ENCODE results near the gene ANK2. TPM values are rescaled to one million over a fixed set of nuclear protein-coding genes. Genes with fewer than 3 reads are reported as not detected.

Gene ANK2
- total RNA-seq, 1 donor: 0.94 TPM

DNA sequence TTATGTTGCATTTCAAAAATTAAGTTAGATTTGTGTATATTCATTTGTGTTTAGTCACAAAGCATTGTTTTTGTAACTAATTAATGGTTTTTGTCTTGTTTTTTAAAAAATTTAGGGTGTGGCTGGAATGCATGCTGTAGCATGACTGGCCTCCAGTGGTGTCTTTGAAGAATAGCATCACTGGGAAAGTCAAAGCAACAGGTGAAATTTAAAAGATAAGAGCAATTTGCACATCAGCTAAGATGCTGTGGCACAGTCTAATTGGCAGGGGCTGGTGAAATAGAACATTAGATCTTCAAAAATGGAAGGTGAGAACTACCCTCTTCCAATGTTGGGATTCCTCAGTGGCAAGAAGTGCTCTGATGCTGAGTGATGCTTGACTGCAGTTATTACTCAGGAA, 45.3 kb downstream of the ANK2 start:
- no peaks in the 10 kb centered on the region for H3K4me1 ChIP-seq (ENCODE audit: insufficient read depth, low read length)
- H3K4me3 ChIP-seq (ENCODE audit: low read length): no peak overlapping the region
- H3K9me3 ChIP-seq (ENCODE audit: low read depth, low read length): no peaks in the 10 kb centered on the region
- H3K27me3 ChIP-seq (ENCODE audit: insufficient read depth, low read length): no peaks in the 10 kb centered on the region

- Histone ChIP-seq H3K4me3 (ENCODE audit: low read length) (no peak overlapping the region), H3K4me1 (ENCODE audit: insufficient read depth, low read length) (no peaks in the 10 kb centered on the region), H3K9me3 (ENCODE audit: low read depth, low read length) (no peaks in the 10 kb centered on the region), H3K27me3 (ENCODE audit: insufficient read depth, low read length) (no peaks in the 10 kb centered on the region)
Observed at GRCh38 chr4:113101669-113102068, 52.2 kb downstream of the ANK2 start.

- H3K27me3 ChIP-seq (ENCODE audit: insufficient read depth, low read length): no peaks in the 10 kb centered on the region
- H3K4me3 ChIP-seq (ENCODE audit: low read length): no peak overlapping the region
- H3K9me3 ChIP-seq (ENCODE audit: low read depth, low read length): no peaks in the 10 kb centered on the region
- no peaks in the 10 kb centered on the region for H3K4me1 ChIP-seq (ENCODE audit: insufficient read depth, low read length)
Observed at GRCh38 chr4:113103556-113103955, 54.1 kb downstream of the ANK2 start.

DNA sequence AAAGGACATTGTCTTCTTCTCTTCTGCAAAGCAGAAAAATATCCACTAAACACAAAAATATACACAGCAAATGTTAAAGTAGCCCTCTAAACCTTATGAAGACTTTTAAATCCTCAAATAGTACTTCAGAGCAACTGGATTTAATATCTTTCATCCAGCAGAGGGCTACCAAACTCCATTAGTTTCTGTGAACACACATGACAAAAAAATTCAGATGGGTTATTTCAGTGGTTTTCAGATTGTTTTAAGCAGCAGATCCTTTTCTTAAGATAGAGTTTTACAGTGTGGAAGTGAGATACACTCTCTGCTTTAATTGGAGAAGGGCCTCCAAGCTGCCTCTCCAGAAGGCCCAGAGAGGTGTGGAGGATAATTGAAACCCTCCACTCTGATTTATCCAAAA, 56.7 kb downstream of the ANK2 start:
- no peak overlapping the region for H3K4me3 ChIP-seq (ENCODE audit: low read length)
- H3K9me3 ChIP-seq (ENCODE audit: low read depth, low read length): no peaks in the 10 kb centered on the region
- H3K27me3 ChIP-seq (ENCODE audit: insufficient read depth, low read length): no peaks in the 10 kb centered on the region
- H3K4me1 ChIP-seq (ENCODE audit: insufficient read depth, low read length): no peaks in the 10 kb centered on the region

DNA sequence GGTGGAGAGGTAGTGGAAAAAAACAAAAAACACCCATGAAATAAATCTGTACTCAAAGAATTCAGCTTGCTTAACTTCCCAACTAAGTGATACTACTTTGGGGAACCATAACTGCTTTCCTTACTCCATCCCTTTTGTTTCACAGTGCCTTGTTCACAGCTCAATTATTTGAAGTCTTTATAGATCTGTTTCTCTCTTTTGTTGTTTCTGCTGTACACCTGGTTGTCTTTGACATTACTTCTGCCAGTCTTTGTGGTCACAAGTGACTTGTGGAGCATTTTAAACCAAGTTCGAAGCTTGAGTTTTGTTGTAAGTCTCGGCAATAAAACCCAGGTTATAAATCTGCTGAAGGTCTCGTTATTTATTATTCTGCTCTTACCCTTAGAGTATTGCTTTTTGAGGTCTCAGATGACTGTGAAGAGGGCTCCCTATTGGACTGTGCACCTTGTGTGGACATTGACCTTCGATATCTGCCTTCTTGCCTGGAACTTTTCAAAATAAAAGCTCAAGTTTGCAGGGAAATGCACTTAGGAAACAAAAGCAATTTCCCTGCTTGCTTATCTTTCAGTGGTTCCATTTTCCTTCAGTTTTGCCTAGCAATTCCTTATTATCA, 59.8 kb downstream of the ANK2 start:
- H3K27me3 ChIP-seq (ENCODE audit: insufficient read depth, low read length): no peaks in the 10 kb centered on the region
- H3K4me1 ChIP-seq (ENCODE audit: insufficient read depth, low read length): no peaks in the 10 kb centered on the region
- no peaks in the 10 kb centered on the region for H3K9me3 ChIP-seq (ENCODE audit: low read depth, low read length)
- no peak overlapping the region for H3K4me3 ChIP-seq (ENCODE audit: low read length)

DNA sequence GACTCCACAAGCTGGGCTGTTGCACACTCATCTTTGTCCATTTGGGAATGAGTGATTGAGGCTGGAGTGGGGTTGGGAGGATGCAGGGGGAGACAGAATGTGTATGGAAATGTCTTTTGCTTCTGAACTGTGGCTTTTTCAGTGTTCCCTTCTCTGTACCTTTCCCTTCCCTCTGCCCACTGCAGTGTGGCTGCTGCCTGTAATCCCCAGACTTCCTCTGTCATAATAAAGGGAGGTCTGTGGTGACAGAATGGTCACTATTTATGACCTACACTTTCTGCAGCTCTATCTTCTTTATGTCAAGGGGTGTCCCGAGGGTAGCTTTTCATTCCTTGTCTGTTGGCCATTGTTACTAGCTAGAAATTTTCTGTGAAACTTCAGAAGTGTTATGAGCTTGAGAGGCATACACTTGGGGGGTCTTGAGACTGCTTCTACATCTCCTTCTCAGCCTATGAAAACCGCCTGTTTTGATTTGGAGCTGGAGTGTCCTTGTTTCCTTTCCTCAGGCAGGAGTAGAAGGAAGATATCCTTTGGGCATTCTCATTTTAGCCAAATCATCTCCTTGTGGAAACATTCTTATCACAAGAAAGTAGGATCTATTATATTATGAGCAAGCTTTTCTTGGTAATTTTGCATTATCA, 63.0 kb downstream of the ANK2 start:
- Histone ChIP-seq H3K27me3 (ENCODE audit: insufficient read depth, low read length) (no peaks in the 10 kb centered on the region), H3K4me1 (ENCODE audit: insufficient read depth, low read length) (no peaks in the 10 kb centered on the region), H3K9me3 (ENCODE audit: low read depth, low read length) (no peaks in the 10 kb centered on the region), H3K4me3 (ENCODE audit: low read length) (no peak overlapping the region)

- no peak overlapping the region for H3K4me3 ChIP-seq (ENCODE audit: low read length)
- no peaks in the 10 kb centered on the region for H3K27me3 ChIP-seq (ENCODE audit: insufficient read depth, low read length)
- H3K9me3 ChIP-seq (ENCODE audit: low read depth, low read length): no peaks in the 10 kb centered on the region
- H3K4me1 ChIP-seq (ENCODE audit: insufficient read depth, low read length): no peaks in the 10 kb centered on the region
Observed at GRCh38 chr4:113113151-113113550, 63.7 kb downstream of the ANK2 start.

DNA sequence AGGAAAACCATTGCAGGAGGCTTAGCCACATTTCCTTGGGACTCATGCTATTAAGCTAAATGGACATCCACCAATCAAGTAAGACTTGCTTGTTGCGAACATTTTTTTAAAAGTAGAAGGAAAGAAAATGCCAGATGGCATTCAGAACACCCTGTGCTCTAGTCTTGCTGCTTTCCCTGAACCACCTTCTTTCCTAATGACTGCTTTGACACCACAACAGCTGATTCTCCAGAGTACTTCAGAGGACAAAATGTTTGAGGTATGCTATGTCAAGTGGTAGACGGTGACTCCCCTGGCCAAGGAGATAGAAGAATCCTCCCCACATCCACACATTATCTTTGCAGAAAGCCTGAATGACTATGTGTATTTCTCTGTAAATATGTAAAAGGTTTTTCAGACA, 65.4 kb downstream of the ANK2 start:
- H3K4me3 ChIP-seq (ENCODE audit: low read length): no peak overlapping the region
- no peaks in the 10 kb centered on the region for H3K4me1 ChIP-seq (ENCODE audit: insufficient read depth, low read length)
- no peaks in the 10 kb centered on the region for H3K27me3 ChIP-seq (ENCODE audit: insufficient read depth, low read length)
- H3K9me3 ChIP-seq (ENCODE audit: low read depth, low read length): no peaks in the 10 kb centered on the region

DNA sequence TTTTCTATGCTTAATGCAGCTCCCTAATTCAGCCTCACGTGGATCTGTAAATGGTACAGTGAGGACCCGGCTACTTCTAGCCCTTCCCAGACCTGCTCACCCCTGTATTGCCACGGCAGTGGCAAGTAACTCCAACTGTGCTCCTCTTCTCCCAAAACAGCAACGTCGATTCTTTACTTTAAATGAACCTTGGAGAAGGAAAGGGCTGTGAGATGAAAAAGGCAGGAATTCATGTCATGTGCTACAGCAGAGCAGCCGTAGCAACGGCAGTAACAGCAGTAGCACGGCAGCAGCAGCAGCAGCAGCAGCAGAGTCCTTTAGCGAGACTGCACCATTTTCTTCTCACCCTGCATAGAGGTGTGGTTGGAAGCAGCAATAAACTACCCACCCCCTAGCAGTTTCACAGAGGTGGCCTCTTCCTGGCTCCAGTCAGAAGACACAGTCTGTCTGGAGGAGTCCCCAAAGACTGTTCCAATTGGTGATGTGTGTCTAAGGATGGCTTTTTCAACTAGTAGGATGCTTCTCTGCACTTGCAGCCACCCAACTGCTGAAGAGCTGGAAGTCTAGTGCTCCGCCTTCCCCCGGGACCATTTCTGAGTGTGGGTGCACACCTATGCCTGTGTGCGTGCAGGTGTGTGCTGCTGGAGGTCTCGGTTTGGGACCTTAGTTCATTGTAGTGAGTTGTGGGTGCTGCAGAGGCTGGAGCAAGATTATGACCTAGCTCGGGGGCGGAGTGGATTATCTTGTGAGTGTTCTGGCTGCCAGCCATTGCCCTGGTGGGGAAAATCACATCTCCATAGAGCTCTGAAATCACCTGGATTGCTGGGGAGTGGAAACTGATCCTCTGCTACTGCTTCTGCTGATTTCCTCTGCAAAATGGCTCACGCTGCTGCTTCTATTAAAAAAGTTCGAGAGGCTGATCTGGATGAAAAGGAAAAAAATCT, 67.2 kb downstream of the ANK2 start:
- Histone ChIP-seq H3K4me3 (ENCODE audit: low read length) (no peak overlapping the region), H3K9me3 (ENCODE audit: low read depth, low read length) (no peaks in the 10 kb centered on the region), H3K4me1 (ENCODE audit: insufficient read depth, low read length) (no peaks in the 10 kb centered on the region), H3K27me3 (ENCODE audit: insufficient read depth, low read length) (no peaks in the 10 kb centered on the region)

- Histone ChIP-seq H3K4me1 (ENCODE audit: insufficient read depth, low read length) (no peaks in the 10 kb centered on the region), H3K27me3 (ENCODE audit: insufficient read depth, low read length) (no peaks in the 10 kb centered on the region), H3K9me3 (ENCODE audit: low read depth, low read length) (no peaks in the 10 kb centered on the region), H3K4me3 (ENCODE audit: low read length) (no peak overlapping the region)
Observed at GRCh38 chr4:113117358-113117702, 67.9 kb downstream of the ANK2 start.

DNA sequence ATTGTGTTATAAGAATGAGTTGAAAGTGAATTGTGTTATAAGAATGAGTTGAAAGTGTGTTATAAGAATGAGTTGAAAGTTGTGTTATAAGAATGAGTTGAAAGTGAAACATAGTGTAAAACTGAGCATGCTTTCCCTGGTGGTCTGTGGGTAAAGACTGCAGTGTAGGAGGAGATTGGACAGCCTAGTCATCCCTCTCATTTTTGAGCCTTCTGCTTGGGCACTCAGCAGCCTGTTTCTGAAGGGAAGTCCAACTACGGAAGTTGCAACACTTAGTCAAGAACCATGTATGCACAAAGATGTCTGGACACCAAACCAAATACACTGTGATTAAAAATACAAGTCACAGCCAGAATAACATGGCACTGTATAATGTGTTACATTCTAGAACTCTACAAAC, 72.6 kb downstream of the ANK2 start:
- H3K9me3 ChIP-seq (ENCODE audit: low read depth, low read length): no peaks in the 10 kb centered on the region
- H3K4me3 ChIP-seq (ENCODE audit: low read length): no peak overlapping the region
- H3K4me1 ChIP-seq (ENCODE audit: insufficient read depth, low read length): no peaks in the 10 kb centered on the region
- H3K27me3 ChIP-seq (ENCODE audit: insufficient read depth, low read length): no peaks in the 10 kb centered on the region

DNA sequence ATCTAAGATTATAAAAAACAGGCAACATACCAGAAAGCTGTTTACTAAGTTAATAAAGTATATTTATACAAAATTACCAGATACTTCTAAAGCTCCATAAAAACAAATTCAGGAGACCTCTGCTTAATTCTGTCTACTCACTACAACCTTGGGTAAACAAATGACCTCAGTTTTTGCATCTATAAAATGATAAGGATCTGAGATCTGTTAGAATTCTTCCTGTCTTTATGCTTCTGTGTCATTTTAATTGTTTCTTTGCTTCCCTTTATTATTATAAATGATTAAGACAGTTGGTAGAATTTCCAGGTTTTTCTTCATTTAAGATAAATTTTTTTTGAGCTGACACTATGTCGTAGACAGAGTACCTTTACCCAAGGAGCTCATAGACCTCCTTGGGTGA, 76.0 kb downstream of the ANK2 start:
- Histone ChIP-seq H3K9me3 (ENCODE audit: low read depth, low read length) (no peaks in the 10 kb centered on the region), H3K4me1 (ENCODE audit: insufficient read depth, low read length) (no peaks in the 10 kb centered on the region), H3K4me3 (ENCODE audit: low read length) (no peak overlapping the region), H3K27me3 (ENCODE audit: insufficient read depth, low read length) (no peaks in the 10 kb centered on the region)

- Histone ChIP-seq H3K9me3 (ENCODE audit: low read depth, low read length) (no peaks in the 10 kb centered on the region), H3K4me3 (ENCODE audit: low read length) (no peak overlapping the region), H3K4me1 (ENCODE audit: insufficient read depth, low read length) (no peaks in the 10 kb centered on the region), H3K27me3 (ENCODE audit: insufficient read depth, low read length) (no peaks in the 10 kb centered on the region)
Observed at GRCh38 chr4:113131136-113131535, 81.7 kb downstream of the ANK2 start.

- H3K4me3 ChIP-seq (ENCODE audit: low read length): no peak overlapping the region
- no peaks in the 10 kb centered on the region for H3K9me3 ChIP-seq (ENCODE audit: low read depth, low read length)
- H3K4me1 ChIP-seq (ENCODE audit: insufficient read depth, low read length): no peaks in the 10 kb centered on the region
- H3K27me3 ChIP-seq (ENCODE audit: insufficient read depth, low read length): no peaks in the 10 kb centered on the region
Observed at GRCh38 chr4:113131621-113132020, 82.2 kb downstream of the ANK2 start.

DNA sequence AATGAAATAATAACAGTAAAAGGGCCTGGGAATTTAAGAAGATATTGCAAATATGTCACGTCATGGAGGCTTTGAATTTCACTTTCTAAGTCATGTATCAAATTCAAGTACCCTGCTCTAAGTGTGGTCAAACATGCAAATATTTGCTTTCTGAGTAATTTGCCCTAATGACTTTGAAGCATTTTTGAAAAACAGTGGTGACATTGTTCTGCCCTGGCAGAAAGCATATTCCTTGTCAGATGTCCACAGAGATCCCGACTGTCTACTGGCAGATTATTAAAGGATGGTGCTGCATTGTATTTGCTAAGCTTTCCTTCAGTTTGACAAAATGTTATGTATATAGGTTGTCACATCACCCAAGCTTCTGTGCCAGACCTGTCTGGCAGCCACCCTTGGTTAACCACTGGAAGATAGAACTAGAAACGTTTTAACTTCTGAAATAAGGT, 92.5 kb downstream of the ANK2 start:
- no peaks in the 10 kb centered on the region for H3K27me3 ChIP-seq (ENCODE audit: insufficient read depth, low read length)
- no peaks in the 10 kb centered on the region for H3K4me1 ChIP-seq (ENCODE audit: insufficient read depth, low read length)
- no peaks in the 10 kb centered on the region for H3K9me3 ChIP-seq (ENCODE audit: low read depth, low read length)
- no peak overlapping the region for H3K4me3 ChIP-seq (ENCODE audit: low read length)

All from mononuclear cell (primary cell).